ENCODE measurements around the gene RIN3. TPM values are rescaled to one million over a fixed set of nuclear protein-coding genes. Genes with fewer than 3 reads are reported as not detected.

RIN3 gene
- total and polyA plus RNA-seq, 10 of the 15 experiments (the other 5 are each of a cell fraction or from before 2014, with no cell fraction given) = 0.91 to 23.3 (median 6.3) TPM

DNA sequence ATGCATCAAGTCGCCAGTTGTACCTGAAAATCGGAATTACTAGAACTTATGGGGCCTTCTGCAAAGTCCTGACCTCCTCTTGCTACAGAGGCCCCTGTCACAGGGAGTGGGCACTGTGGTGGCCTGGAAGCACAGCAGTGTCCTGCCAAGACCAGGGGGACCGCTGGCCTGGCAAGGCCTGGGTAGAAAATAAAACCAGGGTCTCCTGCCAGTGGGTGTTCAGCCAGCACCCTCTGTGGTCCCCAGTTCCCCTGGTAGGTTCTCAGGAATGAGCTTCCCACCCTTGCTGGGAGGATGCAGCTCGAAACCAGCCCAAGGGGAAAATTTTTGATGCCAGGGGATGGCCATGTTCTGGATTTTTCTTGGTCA, 43.9 kb downstream of the RIN3 start (continued):
- TF ChIP-seq, protein P1, sequence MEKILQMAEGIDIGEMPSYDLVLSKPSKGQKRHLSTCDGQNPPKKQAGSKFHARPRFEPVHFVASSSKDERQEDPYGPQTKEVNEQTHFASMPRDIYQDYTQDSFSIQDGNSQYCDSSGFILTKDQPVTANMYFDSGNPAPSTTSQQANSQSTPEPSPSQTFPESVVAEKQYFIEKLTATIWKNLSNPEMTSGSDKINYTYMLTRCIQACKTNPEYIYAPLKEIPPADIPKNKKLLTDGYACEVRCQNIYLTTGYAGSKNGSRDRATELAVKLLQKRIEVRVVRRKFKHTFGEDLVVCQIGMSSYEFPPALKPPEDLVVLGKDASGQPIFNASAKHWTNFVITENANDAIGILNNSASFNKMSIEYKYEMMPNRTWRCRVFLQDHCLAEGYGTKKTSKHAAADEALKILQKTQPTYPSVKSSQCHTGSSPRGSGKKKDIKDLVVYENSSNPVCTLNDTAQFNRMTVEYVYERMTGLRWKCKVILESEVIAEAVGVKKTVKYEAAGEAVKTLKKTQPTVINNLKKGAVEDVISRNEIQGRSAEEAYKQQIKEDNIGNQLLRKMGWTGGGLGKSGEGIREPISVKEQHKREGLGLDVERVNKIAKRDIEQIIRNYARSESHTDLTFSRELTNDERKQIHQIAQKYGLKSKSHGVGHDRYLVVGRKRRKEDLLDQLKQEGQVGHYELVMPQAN (conservative IDR thresholded peaks at IDR 0.05) = no peak
- TF ChIP-seq MTA3 (IDR thresholded peaks at IDR 0.05; ENCODE audit: borderline replicate concordance, low read length) (no peak), PAX8 (IDR thresholded peaks at IDR 0.05) (no peak)

DNA sequence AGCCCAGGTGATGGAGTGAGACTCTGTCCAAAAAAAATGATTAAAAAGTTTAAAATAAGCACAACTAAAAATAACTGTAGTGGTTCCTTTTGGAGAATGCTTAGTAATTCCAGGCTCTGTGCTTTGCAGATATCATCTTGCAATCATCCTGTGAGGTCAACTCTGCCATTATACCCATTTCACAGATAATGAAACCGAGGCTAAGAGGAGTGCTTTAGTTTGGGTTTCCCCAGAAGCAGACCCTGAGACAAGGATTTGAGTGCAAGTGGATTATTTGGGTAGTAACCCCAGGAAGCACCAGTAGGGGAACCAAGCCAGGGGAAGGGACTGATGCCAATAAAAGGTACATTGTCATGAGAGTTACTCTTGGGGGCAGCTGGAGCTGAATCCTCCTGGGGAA, 44.7 kb downstream of the RIN3 start:
- Histone ChIP-seq H3K4me1 (ENCODE audit: control insufficient read depth, insufficient read depth, low read length) (peaks cover 31% of the 10 kb centered on the region), H4K20me1 (ENCODE audit: control insufficient read depth, insufficient read depth) (no peaks in the 10 kb centered on the region; the same call in 1 of the 2 replicates), H3K4me3 (no peak overlapping the region), H3K36me3 (ENCODE audit: control insufficient read depth in 2 of 2, insufficient read depth in 2 of 2, low read length in 1 of 2) (peaks cover 0 to 8% of the 10 kb centered on the region in 2 experiments; a peak in 2 of 4 replicates), H2AFZ (ENCODE audit: control insufficient read depth, low read depth, low read length) (no peak overlapping the region), H3K27ac (ENCODE audit: control insufficient read depth, insufficient read depth) (no peak overlapping the region), H3K27me3 (replicated peaks in 1 of 2; ENCODE audit: control insufficient read depth in 2 of 2, insufficient read depth in 2 of 2, low read length in 1 of 2) (no peaks in the 10 kb centered on the region), H3K9me3 (replicated peaks; ENCODE audit: control insufficient read depth, insufficient read depth, low read length) (no peaks in the 10 kb centered on the region), H3K9ac (ENCODE audit: control insufficient read depth, insufficient read depth, low read length) (no peak overlapping the region), H3K79me2 (ENCODE audit: control insufficient read depth, insufficient read depth, low read length) (no peaks in the 10 kb centered on the region), H3K4me2 (ENCODE audit: control insufficient read depth, insufficient read depth) (no peak overlapping the region)
- ChIA-PET RAD21 (ENCODE audit: unreplicated experiment) (no interaction called here), POLR2A (interaction anchor here (0.8 kb wide), 1 partner anchor 10 kb away, joined by 4 read pairs; no protein-coding TSS in a partner anchor), CTCF (interaction anchor here (1.0 kb wide), 1 partner anchor 31 kb away, joined by 3 read pairs; no protein-coding TSS in a partner anchor), SMC1A (ENCODE audit: uncharacterized antibody, unreplicated experiment) (no interaction called here)
- DNase-seq (ENCODE audit: low read depth, low spot score) (no peak), ATAC-seq (peak; percentile 28), FAIRE-seq (no peak)
- BruUV-seq (replicated peaks) = no TSS peak
- TF ChIP-seq, protein P2, sequence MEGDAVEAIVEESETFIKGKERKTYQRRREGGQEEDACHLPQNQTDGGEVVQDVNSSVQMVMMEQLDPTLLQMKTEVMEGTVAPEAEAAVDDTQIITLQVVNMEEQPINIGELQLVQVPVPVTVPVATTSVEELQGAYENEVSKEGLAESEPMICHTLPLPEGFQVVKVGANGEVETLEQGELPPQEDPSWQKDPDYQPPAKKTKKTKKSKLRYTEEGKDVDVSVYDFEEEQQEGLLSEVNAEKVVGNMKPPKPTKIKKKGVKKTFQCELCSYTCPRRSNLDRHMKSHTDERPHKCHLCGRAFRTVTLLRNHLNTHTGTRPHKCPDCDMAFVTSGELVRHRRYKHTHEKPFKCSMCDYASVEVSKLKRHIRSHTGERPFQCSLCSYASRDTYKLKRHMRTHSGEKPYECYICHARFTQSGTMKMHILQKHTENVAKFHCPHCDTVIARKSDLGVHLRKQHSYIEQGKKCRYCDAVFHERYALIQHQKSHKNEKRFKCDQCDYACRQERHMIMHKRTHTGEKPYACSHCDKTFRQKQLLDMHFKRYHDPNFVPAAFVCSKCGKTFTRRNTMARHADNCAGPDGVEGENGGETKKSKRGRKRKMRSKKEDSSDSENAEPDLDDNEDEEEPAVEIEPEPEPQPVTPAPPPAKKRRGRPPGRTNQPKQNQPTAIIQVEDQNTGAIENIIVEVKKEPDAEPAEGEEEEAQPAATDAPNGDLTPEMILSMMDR (IDR thresholded peaks at IDR 0.05 in 2 of 3, conservative IDR thresholded peaks at IDR 0.05 in 1 of 3; ENCODE audit: control insufficient read depth in 2 of 3, extremely low read depth in 1 of 3, insufficient read depth in 1 of 3, low read depth in 3 of 3, low read length in 3 of 3) = peak in 1 of 3 experiments; percentile 6; a peak in 1 of 6 replicates
- TF ChIP-seq, protein P3, sequence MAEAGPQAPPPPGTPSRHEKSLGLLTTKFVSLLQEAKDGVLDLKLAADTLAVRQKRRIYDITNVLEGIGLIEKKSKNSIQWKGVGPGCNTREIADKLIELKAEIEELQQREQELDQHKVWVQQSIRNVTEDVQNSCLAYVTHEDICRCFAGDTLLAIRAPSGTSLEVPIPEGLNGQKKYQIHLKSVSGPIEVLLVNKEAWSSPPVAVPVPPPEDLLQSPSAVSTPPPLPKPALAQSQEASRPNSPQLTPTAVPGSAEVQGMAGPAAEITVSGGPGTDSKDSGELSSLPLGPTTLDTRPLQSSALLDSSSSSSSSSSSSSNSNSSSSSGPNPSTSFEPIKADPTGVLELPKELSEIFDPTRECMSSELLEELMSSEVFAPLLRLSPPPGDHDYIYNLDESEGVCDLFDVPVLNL (IDR thresholded peaks at IDR 0.05; ENCODE audit: low read depth, low read length) = no peak
- 0% methylated on average over 1 of the region's 1 CpG for WGBS (ENCODE audit: insufficient coverage, insufficient replicate concordance, low lambda C conversion rate, missing lambda C conversion rate)
- in situ Hi-C loops (cut with MboI) = no loop called here
- intact Hi-C loops (cut with micrococcal nuclease; ENCODE audit: unreplicated experiment) = no loop called here
